ENCODE data around the gene HOXB6.

Gene HOXB6

DNA sequence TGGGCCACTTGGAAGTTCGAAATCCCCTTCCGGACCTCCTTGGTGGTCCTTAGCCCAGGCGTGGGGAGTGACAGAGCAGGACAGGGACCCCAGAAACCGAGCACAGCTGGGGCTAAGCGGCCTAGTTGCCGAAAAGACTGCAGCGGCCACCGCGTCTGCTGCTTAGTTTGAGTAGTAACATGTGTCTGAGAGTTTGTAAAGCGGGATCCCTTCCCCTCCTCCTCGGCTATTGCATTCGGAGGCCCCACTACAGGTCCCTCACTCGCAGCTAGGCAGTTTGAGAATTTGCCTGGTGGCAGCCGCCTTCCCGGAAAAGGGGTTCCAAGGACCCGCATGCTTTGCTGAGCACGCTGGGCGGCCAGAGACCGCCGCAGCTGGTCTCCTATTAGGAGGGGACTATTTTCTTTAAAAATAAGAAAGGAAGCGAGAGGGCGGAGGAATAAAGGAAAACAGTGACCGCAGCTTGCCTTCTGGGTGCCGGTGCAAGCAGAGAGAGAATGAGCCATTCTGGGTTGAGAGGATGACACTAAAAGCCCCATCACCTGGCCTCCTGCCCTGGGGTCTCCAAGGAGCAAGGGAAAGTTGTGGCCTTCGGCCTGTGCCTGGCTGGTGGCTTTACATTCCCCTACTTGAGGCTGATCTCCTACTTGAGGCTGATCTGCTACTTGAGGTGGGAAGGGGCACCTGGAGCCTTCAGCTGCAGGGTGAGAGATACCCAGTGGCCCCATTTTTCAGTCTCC lies 10.1 kb downstream of the HOXB6 start:
- no peak for DNase-seq (ENCODE audit: low spot score)

DNA sequence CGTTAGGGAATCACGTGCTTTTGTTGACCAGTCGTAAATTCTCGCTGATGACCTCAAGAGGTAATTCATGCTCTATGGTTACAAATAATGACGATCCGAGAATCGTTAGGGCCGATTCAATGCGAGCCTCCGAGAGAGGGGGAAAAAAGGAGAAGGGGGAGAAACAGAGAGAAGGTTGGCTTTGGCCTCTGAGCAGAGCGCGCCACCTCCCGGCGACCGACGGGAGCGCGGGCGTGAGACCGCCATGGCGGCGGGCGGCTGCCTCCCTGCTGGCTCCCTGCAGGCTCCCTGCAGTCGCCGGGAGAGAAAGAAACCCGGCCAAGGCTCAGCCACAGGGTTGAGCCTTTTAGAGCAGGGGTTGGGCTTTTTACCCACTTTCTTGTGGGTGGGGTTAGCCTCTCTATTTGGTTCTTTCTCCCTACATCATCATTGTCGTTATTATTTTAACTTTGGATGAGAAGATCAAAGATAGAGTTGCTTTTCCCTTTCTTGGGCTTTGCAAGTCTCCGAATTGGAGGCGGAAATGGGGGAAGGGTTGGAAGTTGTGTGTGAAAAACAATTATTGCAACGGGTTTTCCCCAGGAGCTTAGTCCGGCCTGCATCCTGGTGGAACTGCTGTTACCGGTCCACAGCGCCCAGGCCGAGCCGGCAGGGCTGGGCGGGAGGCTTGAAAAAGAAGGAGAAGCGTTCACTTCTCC lies 10.8 kb downstream of the HOXB6 start:
- DNase-seq (ENCODE audit: low spot score), result peak; percentile 83

DNA sequence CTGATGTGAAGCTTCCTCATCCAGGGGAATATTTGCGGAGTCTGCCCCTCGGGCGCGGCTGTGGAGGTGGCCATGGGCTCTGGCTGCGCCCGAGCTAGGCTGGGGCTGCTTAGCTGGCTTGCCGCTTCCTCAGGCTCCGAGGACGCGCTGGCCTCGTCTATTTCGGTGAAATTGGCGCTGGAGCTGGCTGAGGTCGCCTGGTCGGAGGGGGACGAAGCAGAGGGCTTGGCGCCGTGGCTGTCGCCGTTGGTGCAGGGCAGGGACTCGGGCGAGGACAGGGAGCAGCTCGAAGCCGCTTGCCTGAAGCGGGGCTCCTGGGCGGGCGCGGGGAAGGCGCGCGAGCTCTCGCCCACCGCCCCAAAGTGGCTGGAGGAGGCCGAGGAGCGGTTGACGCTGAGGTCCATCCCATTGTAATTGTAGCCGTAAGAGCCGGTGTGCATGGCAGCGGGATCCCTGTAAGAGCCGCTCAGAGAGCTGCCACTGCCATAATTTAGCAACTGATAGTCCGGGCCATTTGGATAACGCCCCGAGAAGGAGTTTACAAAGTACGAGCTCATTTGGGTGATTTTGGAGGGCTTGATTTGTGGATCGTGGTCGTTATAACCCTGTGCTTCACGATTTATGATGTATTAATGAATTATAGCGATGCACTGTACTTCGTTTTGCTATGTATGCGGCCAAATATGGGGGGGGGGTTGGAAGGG lies 11.5 kb downstream of the HOXB6 start, which contains the start of gene HOXB5:
HOXB5 (minus strand) TSS at position 654 of the 704 bp plus-strand sequence; CDS start at position 557, 97 bp downstream.
- no peak for DNase-seq (ENCODE audit: low spot score)

DNA sequence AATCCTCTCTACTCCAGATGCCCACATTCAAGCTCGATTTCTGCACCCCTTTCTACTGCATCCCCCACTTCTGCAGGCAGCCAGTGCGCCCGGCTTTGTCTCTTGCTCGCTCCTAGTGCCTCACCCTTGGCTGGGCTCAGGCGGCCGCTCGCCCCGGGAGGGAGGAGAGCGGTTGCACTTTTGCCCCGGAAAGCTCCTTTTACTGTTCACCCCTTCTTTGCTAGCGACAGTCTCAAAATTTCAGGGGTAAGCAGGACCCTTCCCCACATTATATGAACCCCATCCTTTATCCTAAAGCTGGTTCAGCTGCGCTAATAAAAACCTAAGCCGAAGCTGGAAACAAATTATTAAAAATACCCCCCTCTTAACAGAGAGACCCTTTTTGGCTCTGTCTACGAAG lies 12.2 kb downstream of the HOXB6 start:
- DNase-seq (ENCODE audit: low spot score), result no peak

DNA sequence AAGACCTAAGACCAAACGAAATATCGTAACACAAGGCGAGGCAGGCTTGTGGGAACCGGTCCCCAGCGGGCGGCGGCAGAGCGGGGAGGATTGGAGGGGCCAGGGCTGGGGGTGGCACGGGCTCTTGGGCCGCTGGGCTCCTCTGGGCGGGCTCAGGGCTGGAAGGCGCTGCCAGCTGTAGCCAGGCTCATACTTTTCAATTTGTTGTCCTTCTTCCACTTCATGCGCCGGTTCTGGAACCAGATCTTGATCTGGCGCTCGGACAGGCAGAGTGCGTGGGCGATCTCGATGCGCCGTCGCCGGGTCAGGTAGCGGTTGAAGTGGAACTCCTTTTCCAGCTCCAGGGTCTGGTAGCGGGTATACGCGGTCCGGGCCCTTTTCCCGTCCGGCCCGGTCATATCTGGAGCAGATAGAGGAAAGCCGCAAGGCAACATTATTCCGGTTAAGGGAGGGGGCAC lies 12.7 kb downstream of the HOXB6 start:
- no peak for DNase-seq (ENCODE audit: low spot score)

DNA sequence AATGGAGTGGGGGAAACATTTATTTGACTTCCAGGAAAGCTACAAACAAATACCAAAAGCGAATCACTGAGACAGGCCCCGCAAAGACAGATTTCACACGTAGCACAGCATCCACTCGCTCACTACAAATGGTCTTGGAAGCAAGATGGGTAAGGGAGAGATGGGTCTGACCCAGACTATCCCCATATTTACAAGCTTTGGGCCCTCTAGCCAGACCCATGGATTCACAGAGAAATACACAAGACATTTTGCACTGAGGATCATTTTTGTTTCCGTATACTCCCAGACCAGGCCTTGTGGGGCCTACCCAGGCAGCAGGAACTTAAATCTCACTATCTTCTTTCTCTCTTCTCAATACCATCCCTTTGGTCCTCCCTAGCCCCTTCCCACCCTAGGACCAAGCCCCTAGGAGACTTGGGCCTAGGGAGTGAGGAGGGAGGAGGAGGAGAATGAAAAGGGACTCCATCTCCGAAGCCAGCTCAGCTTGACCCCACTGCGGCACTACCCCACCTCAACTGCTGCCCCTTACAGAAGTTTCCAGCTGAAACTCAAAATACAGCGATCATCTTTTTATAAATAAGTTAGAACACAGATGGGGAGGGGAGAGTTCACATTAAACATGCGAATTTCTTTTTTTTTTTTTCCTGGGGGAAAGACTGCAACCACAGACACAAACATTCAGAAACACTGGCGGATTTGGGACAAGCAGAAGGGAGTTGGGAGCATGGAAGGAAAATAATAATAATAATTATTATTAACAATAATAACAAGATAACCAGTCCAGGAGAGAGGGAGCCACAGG lies 13.3 kb downstream of the HOXB6 start:
- no peak for DNase-seq (ENCODE audit: low spot score)

DNA sequence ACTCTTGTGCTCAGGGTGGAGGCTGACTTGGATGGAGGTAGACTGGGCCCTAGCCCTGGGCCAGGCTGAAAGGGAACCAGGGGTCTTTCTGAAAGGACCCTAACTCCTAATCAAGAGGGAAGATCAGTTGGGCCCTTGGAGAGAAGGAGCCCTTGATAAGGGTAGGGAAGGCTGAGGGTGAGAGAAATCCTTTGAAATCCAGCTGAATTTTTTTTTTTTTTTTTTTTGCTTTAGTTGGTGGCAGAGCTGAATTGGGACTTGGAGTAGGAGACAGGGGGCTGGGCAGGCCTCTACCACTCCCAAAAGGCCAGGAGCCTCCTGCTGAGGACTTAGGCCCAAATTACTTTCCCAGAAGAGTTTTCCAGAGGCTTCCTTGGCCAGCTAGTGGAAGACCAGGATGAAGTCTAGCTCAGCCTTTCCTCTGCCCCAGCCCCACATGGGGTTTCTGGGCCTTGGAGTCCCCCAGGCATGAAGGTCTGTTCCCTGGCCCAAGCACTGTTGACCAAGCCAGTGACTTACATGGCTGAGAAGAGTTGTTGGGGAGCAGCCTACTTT lies 14.1 kb downstream of the HOXB6 start:
- DNase-seq (ENCODE audit: low spot score), result no peak

DNA sequence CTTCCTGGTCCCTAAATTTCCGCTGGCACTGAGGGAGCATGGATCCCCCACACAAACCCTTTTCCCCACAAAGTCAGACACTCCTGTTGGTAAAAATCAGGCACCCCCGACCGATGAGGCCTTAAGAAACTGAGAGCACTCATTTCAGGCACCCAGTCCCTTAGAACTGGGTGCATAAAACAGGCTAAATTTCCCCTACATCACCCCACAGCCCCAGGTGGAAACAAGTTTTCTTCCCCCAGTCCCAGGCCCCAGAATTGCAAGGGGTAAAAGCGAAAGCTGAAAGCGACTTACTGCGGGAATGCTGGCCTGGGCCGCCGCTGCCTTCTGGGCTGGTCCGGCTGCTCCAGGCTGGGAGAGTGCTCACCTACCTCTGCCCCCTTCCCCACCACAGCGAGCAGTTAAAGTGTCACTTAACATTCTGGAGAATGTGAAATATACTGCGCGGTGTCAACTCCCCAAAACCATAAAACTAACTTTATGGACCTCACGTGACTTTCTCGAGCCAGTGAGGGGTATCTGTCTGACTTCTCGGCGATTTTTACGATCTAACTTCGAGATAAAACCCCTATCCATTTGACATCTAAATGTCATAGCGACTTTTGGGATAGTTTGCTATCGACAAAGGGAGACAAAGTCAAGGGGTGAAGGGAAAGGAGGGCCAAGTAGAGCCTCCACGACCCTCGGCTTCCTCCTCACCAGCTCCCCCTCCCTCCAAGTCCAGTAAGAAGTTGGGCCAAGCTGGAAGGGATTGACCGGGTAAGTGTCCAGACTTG lies 14.8 kb downstream of the HOXB6 start, which contains the start of gene HOXB3:
HOXB3 (minus strand) TSS at position 411 of the 776 bp plus-strand sequence. CDS start 37,767 bp downstream, outside the sequence.
- no peak for DNase-seq (ENCODE audit: low spot score)

DNA sequence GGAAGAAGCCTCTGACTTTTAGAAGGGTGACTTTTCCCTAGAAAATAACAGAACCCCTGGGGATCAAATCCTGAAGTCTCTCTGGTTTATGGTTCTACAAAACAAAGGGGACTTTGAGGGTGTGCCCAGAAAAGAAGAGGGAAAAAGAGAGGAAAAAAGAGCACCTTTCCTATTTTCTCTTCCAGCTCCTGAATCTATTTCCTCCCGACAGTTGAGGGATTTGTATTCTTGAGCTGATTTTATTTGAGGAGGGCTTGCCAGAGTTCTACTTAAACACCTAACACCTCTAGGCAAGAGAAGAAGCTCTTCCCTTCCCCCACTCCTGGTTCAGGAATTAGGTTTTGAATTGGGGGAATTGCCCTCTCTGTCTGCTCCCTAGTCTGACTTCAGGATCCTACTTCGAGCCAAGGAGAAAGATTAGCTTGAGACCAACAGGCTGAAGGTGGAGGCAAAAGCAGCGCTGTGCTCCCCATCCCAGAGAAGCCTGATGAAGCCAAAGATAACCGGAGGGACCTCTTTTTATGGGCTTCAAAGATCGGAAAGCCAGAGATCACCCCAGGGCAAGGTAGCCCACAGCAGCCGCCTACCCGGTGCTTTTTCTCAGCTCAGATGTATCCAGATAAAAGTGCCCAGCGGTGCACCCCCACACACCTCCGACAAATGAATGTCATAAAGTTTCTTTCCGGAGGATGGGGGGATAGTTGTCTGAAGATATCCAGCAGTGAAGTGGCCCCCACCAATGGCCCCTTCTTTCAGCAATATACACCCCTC lies 15.5 kb downstream of the HOXB6 start:
- no peak for DNase-seq (ENCODE audit: low spot score)

DNA sequence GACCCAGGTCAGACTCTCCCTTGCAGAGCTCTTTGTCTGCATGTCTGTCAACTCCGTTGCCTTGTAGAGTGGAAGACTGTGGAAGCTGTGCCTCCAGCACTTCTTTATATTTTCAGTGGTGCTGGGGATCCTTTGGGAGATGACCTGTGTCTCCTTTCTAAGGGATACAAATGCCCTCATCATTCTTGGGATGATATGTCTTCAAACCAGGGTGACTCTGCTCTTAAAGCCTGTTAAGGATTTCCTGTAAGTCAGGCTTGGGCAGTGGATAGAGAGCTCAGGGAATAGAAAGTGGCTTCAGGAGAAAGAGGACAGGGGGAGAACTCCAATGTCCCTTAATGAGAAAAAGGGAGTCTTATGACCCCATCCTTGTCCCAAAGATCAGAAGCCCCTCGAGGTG lies 16.3 kb downstream of the HOXB6 start:
- peak; percentile 71 for DNase-seq (ENCODE audit: low spot score)

DNA sequence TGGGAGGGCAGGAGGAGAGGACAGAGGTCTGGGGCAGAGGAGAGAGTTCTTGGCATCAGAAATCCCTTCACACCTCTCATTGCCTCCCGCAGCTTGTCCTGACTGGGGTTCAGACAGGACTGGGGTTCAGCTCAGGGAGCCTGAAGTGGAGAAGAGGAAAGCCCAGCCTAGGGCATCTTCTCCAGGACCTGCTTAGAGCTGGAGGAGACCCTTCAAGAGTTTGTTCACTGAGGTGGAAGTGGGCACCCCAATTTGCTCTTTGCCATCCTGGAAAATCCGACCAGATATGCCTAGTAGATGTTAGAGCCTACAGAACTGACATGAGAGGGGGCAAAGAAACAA lies 16.7 kb downstream of the HOXB6 start:
- no peak for DNase-seq (ENCODE audit: low spot score)

DNA sequence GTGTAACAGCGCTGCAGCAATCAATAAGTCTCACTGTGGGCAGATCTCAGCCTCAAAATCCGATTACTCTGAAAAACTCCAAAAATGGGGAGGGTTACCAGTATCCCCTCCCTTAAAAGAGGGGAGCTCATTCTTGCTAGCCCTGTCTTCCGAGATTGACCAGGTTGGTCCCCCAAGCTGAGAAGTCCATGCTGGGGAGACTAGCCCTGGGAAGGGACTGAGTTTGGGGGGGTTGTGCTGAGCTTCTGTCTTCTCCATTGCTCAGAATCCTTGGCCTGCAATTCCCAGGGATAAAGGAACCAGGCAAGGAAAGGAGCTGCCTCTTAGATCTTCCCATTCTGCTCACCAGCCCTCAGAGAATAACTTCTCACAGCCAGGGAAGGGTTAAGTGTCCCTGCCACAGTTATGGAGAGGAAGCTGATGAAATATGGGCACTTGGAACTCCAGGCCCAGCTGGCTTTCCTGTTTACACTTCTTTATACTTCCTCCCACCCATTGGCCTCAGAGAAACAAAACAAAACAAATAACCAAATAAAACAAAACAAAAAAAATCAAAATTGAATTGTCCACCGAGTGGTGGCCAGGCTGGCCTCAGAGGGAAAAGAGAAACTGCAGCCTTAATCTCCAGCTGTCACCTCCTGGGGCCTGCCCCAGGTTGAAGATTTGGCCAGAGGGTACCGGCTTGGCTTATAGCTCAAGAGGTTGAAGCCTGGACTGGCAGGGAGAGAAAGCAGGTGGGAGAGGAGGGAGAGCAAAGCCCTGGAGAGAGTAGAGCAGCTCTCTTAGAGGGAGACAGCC lies 17.3 kb downstream of the HOXB6 start:
- peak; percentile 78 for DNase-seq (ENCODE audit: low spot score)

DNA sequence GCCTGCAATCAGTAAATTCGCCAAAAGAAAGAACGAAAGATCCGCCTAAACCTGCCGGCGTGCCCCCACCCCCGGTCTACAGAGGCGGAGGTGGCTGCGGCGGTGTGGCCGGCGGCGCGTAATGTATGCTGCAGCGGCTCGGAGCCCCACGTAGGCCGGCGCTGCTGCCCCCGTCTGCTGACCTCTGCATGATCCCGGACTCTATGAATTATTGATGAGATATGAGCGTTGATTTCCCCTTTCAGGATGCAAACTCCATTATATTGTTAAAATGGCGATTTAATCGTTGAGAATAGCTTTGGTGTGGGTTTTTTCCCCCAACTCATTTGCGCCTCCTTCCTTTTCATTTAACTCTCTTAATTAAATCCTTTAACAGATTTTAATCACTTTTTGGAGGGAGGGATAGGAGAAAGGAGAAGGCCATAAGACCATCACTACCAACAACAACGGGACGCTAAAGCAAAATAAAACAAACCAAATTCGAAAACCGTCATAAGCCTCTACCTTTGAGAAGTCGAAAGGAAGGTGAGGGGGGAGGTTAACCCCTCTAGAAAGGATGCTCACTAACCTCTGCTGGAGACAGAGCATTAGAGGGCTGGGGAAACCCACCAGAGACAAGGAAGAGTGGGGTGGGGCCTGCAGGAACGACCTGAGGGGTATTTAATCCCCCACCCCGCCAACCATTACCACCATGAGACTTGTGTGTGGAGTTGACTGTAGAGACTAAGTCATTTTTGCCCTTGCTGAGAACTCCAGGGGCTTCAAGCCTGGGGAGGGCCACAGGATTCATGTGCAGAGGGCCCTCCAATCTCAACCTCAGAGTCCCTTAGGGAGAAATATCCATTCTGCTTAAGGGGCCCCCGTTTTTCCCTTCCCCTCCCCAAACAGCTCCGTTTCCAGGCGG lies 18.2 kb downstream of the HOXB6 start:
- DNase-seq (ENCODE audit: low spot score), result no peak

DNA sequence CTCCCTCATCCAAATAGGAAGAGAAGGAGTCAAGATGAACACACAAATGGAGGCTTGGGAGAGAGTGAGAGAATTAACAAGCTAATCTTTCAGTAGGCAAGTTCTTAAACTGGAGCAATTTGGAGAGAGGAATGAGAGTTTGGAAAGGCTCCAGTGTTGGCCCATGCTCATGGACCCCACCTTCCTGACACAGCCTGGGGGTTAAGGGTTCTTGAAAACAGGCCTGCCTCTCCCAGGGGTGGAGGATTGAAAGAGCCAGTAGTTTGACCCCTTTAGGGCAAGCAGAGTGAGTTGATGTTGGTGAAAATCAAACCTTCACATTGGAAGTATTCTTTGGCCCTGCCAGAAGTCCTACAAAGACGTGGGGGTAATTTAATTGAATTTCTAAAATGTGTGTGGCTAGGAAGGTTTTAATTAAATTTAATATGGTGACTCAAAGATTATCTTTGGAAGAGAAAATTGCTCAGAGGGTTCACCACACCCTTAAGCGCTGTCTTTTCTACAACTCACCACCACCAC lies 20.5 kb downstream of the HOXB6 start:
- no peak for DNase-seq (ENCODE audit: low spot score)

DNA sequence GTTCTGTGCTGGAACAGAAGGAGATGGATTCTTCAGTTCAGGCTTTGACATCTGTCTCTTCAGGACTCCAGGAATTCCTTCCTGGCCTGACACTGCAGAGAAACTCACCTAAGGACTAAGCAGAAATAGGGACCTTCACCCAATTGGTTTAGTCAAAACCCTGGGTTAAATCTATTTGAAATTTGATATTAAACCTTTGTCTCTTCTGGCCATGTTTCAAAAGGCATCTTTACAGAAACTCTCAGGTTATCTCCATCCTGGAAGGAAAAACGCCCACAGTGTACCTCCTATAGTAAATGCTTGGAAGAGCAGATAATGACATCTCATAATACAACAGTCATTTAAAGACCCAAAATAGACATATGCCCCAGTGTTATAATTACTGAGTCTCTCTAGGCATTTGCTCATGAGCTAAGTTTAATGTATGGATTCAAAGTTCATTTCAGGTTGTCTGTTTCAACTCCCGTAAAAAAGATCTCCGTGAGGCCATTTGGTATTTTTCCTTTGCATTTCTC lies 21.0 kb downstream of the HOXB6 start:
- no peak for DNase-seq (ENCODE audit: low spot score)

DNA sequence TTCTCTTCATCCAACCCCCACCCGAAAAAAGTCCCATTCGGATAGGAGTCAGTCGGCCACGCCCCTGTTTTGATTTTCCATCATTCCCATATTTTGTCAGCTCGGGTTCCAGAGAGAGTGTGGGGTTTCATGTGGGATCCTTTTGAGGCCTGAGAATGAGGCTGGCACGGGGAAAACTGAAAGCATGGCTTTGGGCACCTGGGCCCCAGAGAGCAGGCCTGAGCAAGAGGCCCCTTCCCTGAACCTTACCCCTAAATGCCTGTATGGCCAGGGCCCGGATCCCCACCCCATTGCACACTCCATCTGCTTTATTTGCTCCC lies 22.1 kb downstream of the HOXB6 start:
- DNase-seq (ENCODE audit: low spot score), result no peak

DNA sequence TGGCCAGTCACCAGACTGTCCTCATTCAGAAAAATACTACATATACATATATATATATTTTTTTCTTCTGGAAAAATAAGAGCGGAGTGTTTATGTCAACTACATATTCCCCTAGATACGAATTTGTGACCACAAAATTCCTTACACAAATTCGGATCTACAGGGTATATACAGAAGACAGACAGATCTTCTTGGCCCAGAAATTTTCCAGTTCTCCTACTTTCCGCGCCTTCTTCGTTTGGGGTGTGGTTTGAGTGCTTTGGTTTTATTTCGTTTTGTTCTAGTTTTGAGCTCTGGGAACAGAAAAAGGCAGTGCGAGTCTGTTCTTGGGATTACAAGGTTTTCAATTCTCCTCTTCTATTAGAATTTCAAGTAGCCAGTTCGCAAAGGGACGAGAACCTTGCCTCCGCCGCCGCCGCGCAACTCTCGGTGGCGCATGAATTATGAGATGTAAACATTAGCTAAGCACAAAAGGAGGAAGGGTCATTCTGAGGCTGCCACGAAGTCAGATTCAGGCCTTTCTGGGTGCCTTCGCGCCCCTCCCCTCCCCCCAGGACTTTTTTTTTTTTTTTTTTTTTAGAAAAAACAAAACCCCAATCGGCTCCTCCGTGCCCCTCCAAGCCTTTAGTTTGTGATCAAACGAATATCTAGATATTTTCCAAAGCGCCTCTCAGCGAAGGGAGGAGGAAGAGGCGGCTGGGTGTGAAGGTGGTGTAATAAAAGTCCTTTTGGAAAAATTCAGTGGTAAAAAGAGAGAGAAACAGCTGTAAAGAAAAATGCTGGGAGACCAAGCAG lies 24.8 kb downstream of the HOXB6 start:
- no peak for DNase-seq (ENCODE audit: low spot score)
